RWPE1 (cell line): ENCODE results near the gene RNPEPL1.
"Not testable (repeated sequence)": the region's sequence is repeated elsewhere in the genome, so short reads cannot be mapped to it uniquely, and the experiment has no call there.

Experiments
- CTCF ChIA-PET: fragments of 350-600 bp; sonication (Branson Sonifier 250); formaldehyde crosslinking; extraction: SDS; loops from one replicate; lab custom pipeline; 2021; lab: Yijun Ruan, JAX
- POLR2A ChIA-PET: fragments of 400-600 bp; formaldehyde crosslinking; extraction: SDS; loops from one replicate; lab custom pipeline; 2020; ENCODE audit warnings: antibody characterized with exemption; ENCODE audit not compliant: low non-redundant PET; lab: Yijun Ruan, JAX
- DNase-seq: peaks from one replicate; pipeline ENCODE4 v3.0.0; 2012; ENCODE audit warnings: low spot score
- H3K27ac ChIP-seq: fragments of 450-650 bp; 2 replicates; pipeline ENCODE4 v1.5.1; 2017
- TF ChIP-seq, protein P1 (sequence below): fragments of 450-650 bp; conservative IDR thresholded peaks from 2 replicates; pipeline ENCODE4 v1.5.1; 2017; ENCODE audit warnings: low read depth, mild to moderate bottlenecking

RNPEPL1 gene, protein sequence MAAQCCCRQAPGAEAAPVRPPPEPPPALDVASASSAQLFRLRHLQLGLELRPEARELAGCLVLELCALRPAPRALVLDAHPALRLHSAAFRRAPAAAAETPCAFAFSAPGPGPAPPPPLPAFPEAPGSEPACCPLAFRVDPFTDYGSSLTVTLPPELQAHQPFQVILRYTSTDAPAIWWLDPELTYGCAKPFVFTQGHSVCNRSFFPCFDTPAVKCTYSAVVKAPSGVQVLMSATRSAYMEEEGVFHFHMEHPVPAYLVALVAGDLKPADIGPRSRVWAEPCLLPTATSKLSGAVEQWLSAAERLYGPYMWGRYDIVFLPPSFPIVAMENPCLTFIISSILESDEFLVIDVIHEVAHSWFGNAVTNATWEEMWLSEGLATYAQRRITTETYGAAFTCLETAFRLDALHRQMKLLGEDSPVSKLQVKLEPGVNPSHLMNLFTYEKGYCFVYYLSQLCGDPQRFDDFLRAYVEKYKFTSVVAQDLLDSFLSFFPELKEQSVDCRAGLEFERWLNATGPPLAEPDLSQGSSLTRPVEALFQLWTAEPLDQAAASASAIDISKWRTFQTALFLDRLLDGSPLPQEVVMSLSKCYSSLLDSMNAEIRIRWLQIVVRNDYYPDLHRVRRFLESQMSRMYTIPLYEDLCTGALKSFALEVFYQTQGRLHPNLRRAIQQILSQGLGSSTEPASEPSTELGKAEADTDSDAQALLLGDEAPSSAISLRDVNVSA

DNA sequence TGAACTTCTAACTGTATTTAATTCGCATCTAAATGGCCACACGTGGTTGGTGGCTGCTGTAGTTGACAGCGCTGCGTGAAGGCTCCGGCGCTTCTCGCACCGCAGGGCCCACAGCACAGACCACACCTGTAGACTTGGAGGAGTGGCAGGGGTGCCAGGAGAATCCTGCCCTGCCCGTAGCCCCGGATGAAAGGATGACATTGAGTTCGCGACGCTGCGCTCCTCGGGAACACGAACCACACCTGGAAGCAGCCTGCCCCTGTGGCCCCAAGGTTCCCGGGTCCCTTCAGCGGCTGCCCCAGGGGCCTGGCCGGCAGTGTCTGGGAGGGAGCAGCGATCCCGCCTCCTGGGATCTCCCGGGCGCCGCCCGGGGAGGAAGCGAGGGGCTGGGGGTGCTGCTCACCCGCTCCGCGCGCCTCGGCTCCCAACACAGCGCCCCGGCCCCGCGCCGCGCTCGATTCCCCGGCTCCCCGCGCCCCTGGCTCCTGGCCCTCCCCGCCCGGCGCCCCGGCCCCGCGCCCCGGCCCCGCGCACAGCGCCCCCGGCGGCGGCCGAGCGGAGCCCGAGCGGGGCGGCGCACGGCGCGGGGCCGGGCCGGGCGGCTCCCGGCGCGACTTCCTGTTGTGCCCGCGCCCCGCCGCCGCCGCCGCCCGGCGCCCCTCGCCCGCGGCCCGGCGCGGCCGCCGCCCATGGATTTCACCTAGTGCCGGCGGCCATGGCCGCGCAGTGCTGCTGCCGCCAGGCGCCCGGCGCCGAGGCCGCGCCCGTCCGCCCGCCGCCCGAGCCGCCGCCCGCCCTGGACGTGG lies at the start of gene RNPEPL1:
Gene RNPEPL1 (plus strand): TSS at position 613 of the 806 bp plus-strand sequence. CDS start 103 bp downstream, at position 716.
- DNase-seq, result no peak
- peak within 1 kb of the TSS; percentile 98 for H3K27ac ChIP-seq
- CTCF ChIA-PET, result interaction anchor here (0.7 to 1.1 kb wide), 2 partner anchors 12 to 226 kb away, joined by 3 to 7 read pairs; no protein-coding TSS in a partner anchor
- POLR2A ChIA-PET, result no interaction called here
- TF ChIP-seq, protein P1, sequence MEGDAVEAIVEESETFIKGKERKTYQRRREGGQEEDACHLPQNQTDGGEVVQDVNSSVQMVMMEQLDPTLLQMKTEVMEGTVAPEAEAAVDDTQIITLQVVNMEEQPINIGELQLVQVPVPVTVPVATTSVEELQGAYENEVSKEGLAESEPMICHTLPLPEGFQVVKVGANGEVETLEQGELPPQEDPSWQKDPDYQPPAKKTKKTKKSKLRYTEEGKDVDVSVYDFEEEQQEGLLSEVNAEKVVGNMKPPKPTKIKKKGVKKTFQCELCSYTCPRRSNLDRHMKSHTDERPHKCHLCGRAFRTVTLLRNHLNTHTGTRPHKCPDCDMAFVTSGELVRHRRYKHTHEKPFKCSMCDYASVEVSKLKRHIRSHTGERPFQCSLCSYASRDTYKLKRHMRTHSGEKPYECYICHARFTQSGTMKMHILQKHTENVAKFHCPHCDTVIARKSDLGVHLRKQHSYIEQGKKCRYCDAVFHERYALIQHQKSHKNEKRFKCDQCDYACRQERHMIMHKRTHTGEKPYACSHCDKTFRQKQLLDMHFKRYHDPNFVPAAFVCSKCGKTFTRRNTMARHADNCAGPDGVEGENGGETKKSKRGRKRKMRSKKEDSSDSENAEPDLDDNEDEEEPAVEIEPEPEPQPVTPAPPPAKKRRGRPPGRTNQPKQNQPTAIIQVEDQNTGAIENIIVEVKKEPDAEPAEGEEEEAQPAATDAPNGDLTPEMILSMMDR, result peak; percentile 32; the same call in 1 of the 2 replicates

DNA sequence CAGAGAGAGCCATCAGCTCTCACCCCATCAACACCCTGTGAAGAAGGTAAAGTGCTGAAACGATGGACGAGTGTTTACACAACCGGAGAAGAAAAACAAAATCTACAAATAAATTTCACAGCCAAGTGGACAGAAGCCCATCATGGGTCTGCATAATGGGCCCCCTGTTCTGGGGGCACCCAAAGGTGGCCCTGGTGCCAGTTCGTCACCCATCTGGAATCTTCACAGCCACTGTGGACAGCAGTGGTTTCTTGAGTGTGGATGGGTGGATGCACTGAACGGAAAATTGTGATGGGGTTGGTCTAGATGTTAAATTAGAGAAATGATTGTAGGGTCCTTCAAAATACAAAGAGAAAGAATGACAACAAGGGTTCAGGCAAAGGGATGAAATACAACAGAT lies 49.3 kb upstream of the RNPEPL1 start:
- TF ChIP-seq, protein P1, result no peak
- no peak overlapping the region for H3K27ac ChIP-seq
- ChIA-PET POLR2A (no interaction called here), CTCF (no interaction called here)
- no peak for DNase-seq

DNA sequence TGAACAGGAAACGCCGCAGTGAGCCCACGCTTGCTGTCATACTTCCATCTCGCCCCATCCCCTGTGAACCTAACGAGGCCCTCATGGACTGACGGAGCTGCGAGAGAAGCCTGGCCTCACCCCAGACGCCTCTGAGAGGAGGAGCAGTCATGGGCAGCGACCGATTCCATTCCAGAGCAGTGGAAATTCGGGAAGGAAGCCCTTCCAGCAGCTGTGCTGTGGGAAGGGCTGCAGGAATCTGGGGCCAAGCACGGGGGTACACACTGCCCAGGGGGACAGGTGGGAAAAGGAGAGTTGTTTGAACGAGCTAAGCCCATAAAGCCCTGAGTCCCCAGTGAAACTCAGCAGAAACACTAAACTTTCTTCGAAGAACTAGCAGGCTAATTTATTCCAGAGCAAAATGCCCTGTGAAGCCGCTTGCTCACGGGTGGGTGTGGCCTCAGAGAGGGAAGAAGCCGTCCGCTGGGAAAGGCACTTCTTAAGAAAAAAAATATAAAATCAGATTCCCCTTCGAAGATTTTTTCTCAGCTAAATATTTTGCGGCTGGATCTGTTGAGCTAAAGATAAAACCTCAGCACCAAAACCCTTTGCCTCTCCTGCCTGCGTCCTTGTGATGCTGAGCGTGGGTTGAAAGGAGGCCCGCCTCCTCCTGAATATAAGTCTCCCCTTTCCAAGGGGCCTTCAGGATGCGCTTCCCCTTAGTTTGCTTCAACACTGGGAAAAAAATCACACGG lies 48.7 kb upstream of the RNPEPL1 start:
- CTCF ChIA-PET, result interaction anchor here (0.6 to 0.9 kb wide), 3 partner anchors 64 to 427 kb away, joined by 4 to 7 read pairs (median 4); no protein-coding TSS in a partner anchor
- POLR2A ChIA-PET, result no interaction called here
- no peak for DNase-seq
- TF ChIP-seq, protein P1, result no peak
- H3K27ac ChIP-seq, result no peak overlapping the region

DNA sequence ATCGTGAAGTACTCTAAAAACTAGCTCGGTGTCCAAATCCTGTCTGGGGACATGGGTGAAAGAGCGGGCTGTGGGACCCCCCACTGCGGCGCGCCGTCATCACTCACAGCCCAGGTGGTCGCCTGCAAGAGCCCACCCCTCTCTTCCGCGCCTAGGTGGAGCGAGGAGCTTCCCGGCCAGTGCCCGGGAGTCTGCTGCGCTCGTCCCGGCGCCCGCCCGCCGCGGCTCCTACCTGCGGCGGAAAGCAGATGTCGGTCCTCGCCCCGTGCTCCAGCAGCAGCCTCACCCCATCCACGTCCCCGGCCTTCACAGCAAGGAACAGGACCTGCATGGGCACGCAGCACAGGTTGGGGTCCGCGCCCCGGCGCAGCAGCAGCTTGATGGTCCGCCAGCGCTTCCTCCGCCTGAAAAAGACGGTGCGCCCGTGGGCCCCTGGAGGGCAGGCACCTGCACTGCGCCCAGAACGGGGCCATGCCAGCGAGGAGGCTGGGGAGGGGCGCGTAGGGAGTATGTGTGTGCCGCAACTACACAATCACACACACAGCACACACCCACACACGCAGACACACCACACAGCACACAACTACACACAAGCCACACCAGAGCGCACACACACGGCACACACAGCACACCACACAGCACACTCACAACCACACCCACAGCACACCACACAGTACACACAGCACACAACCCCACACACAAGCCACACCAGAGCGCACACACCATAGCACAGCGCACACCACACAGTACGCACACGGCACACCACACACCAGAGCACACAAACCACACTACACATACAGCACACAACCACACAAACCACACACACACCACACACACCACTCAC lies 47.9 kb upstream of the RNPEPL1 start:
- H3K27ac ChIP-seq, result no peak overlapping the region
- DNase-seq, result no peak
- TF ChIP-seq, protein P1, result no peak
- CTCF ChIA-PET, result interaction anchor here (0.6 to 0.9 kb wide), 3 partner anchors 65 to 426 kb away, joined by 4 to 7 read pairs (median 4); no protein-coding TSS in a partner anchor
- POLR2A ChIA-PET, result no interaction called here

DNA sequence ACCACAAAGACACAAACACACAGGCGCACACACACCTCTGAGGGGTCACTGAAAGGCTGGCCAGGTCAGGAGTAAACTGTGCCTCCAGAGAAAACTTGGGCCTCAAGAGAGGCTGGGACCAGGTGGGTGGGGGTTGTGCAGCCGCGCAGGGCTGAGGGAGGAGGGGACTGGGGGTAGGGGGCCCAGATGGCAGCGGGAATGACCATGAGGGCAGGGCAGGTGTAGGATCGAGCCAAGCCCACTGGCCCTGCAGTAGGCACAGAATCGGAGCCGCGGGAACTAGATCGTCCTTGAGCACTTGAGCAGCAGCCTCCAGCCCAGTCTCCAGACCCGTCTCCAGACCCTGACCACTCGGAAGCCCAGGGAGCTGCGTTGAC lies 47.3 kb upstream of the RNPEPL1 start:
- POLR2A ChIA-PET, result no interaction called here
- TF ChIP-seq, protein P1, result no peak
- CTCF ChIA-PET, result no interaction called here
- no peak for DNase-seq
- H3K27ac ChIP-seq, result no peak overlapping the region

DNA sequence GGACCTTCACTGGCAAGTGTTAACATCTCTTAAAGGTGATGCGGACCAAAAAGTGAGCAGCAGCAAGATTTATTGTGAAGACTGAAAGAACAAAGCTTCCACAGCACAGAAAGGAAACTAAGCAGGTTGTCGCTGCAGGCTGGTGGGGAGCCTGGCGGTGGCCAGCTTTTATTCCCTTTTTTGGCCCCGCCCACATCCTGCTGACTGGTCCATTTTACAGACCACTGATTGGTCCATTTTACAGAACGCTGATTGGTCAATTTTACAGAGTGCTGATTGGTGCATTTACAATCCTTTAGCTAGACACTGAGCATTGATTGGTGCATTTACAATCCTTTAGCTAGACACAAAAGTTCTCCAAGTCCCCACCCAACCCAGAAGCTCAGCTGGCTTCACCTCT lies 46.4 kb upstream of the RNPEPL1 start:
- DNase-seq, H3K27ac ChIP-seq, POLR2A ChIA-PET: not testable (repeated sequence)
- CTCF ChIA-PET, result interaction anchor here (0.7 kb wide), 1 partner anchor 198 kb away, joined by 3 read pairs; no protein-coding TSS in a partner anchor
